IMR-90 (cell line): ENCODE measurements around the gene ATG10. TPM values are rescaled to one million over a fixed set of nuclear protein-coding genes. Genes with fewer than 3 reads are reported as not detected.

Experiments
- ATAC-seq: fragments of 200-7000 bp; cut with Tn5 transposase; 2 replicates; pipeline ENCODE4 v1.9.1; 2020; ENCODE audit warnings: low read depth, mild to moderate bottlenecking, moderate library complexity
- BruUV-seq: library from RNA; stranded (reverse); fragments of 400-500 nt; replicated peaks from 2 replicates; lab custom pipeline; 2021; lab: Mats Ljungman, UMichigan
- CTCF ChIA-PET: fragments of 300-600 bp; formaldehyde crosslinking; extraction: SDS; loops from one replicate; lab custom pipeline; 2021; ENCODE audit warnings: antibody characterized with exemption; lab: Yijun Ruan, JAX
- POLR2A ChIA-PET: fragments of 300-600 bp; sonication (Branson Sonifier 250); formaldehyde crosslinking; loops from one replicate; lab custom pipeline; 2022; ENCODE audit warnings: antibody characterized with exemption; ENCODE audit not compliant: unreplicated experiment; lab: Charles Lee
- DNase-seq: peaks from one replicate; pipeline ENCODE4 v3.0.0; 2013
- H2AFZ ChIP-seq: replicated peaks from 2 replicates; pipeline ENCODE3; 2013; ENCODE audit warnings: low read length, mild to moderate bottlenecking; ENCODE audit not compliant: poor library complexity
- H2AK5ac ChIP-seq: 2 replicates; pipeline ENCODE4 v1.6.1; 2013; ENCODE audit warnings: low read depth, low read length, inconsistent platforms
- H2AK9ac ChIP-seq: replicated peaks from 2 replicates; pipeline ENCODE3; 2013; ENCODE audit warnings: mild to moderate bottlenecking, low read depth, low read length, moderate library complexity; ENCODE audit not compliant: poor library complexity
- H2BK120ac ChIP-seq: 2 replicates; pipeline ENCODE4 v1.6.1; 2013; ENCODE audit warnings: low read depth, low read length, inconsistent platforms
- H2BK15ac ChIP-seq: 3 replicates; pipeline ENCODE4 v1.6.1; 2013; ENCODE audit warnings: low read depth, low read length, inconsistent platforms
- H2BK20ac ChIP-seq: 2 replicates; pipeline ENCODE4 v1.6.1; 2013; ENCODE audit warnings: low read depth, mild to moderate bottlenecking, inconsistent platforms, low read length, moderate library complexity
- H2BK5ac ChIP-seq: 2 replicates; pipeline ENCODE4 v1.6.1; 2013; ENCODE audit warnings: mild to moderate bottlenecking, low read depth, low read length, inconsistent platforms; ENCODE audit not compliant: poor library complexity, severe bottlenecking
- H3K14ac ChIP-seq: replicated peaks from 2 replicates; pipeline ENCODE4 v1.6.1; 2013; ENCODE audit warnings: low read depth, low read length, inconsistent platforms
- H3K18ac ChIP-seq: 2 replicates; pipeline ENCODE4 v1.6.1; 2013; ENCODE audit warnings: low read depth, low read length, control low read depth
- H3K23ac ChIP-seq: 2 replicates; pipeline ENCODE4 v1.6.1; 2013; ENCODE audit warnings: low read depth, low read length, inconsistent platforms
- H3K27ac ChIP-seq: 2 replicates; pipeline ENCODE4 v1.5.1; 2013; ENCODE audit warnings: mild to moderate bottlenecking, control low read depth, low read length; ENCODE audit not compliant: insufficient read depth
- H3K27me3 ChIP-seq: 2 replicates; pipeline ENCODE4 v1.6.1; 2013; ENCODE audit warnings: low read length; ENCODE audit not compliant: control insufficient read depth, insufficient read depth
- H3K36me3 ChIP-seq: 2 replicates; pipeline ENCODE4 v1.6.1; 2013; ENCODE audit warnings: low read length, mixed read lengths; ENCODE audit not compliant: control insufficient read depth, insufficient read depth
- H3K4ac ChIP-seq: 2 replicates; pipeline ENCODE4 v1.6.1; 2013; ENCODE audit warnings: low read depth, low read length, inconsistent platforms
- H3K4me1 ChIP-seq: 2 replicates; pipeline ENCODE4 v1.6.1; 2013; ENCODE audit warnings: low read length, mixed read lengths; ENCODE audit not compliant: control insufficient read depth, insufficient read depth
- H3K4me2 ChIP-seq: 2 replicates; pipeline ENCODE4 v1.6.1; 2013; ENCODE audit warnings: low read depth, mild to moderate bottlenecking, control low read depth, low read length, moderate library complexity
- H3K4me3 ChIP-seq: 2 replicates; pipeline ENCODE4 v1.5.1; 2013; ENCODE audit warnings: low read depth, mild to moderate bottlenecking, control low read depth, low read length, moderate library complexity; ENCODE audit not compliant: insufficient read depth
- H3K56ac ChIP-seq: 2 replicates; pipeline ENCODE4 v1.6.1; 2013; ENCODE audit warnings: low read length, inconsistent platforms; ENCODE audit not compliant: insufficient read depth; ENCODE audit errors: extremely low read depth
- H3K79me1 ChIP-seq, 2 experiments: 2 replicates each; pipeline ENCODE4 v1.6.1; 2013; ENCODE audit warnings: low read length in 2 of 2, inconsistent platforms in 1 of 2, low read depth in 1 of 2
- H3K9ac ChIP-seq: 2 replicates; pipeline ENCODE4 v1.6.1; 2013; ENCODE audit warnings: low read depth, low read length, control low read depth
- H3K9me1 ChIP-seq: 2 replicates; pipeline ENCODE4 v1.6.1; 2013; ENCODE audit warnings: low read length, inconsistent platforms; ENCODE audit not compliant: insufficient read depth
- H3K9me3 ChIP-seq: 2 replicates; pipeline ENCODE4 v1.6.1; 2013; ENCODE audit warnings: low read length; ENCODE audit not compliant: control insufficient read depth, insufficient read depth
- H4K20me1 ChIP-seq: 2 replicates; pipeline ENCODE4 v1.6.1; 2013; ENCODE audit warnings: low read length, inconsistent platforms; ENCODE audit not compliant: insufficient read depth
- H4K5ac ChIP-seq: 2 replicates; pipeline ENCODE4 v1.6.1; 2013; ENCODE audit warnings: mild to moderate bottlenecking, low read depth, low read length, control low read depth
- H4K8ac ChIP-seq, 2 experiments: 2 replicates each; pipeline ENCODE4 v1.6.1; 2013; ENCODE audit warnings: low read depth in 2 of 2, low read length in 2 of 2, control low read depth in 1 of 2, inconsistent platforms in 1 of 2
- H4K91ac ChIP-seq: 2 replicates; pipeline ENCODE4 v1.6.1; 2013; ENCODE audit warnings: low read depth, low read length, inconsistent platforms; ENCODE audit not compliant: insufficient read depth
- CHD1 ChIP-seq: IDR thresholded peaks from 2 replicates; pipeline ENCODE4 v1.6.1; 2012; ENCODE audit warnings: low read depth, low read length, improper control_type of control experiment
- CTCF ChIP-seq: conservative IDR thresholded peaks from 2 replicates; pipeline ENCODE4 v1.5.1; 2012; ENCODE audit warnings: mild to moderate bottlenecking, low read depth, low read length, improper control_type of control experiment
- FOS ChIP-seq: fragments of 150-350 bp; IDR thresholded peaks from 2 replicates; pipeline ENCODE4 v1.6.1; 2016; ENCODE audit warnings: low read depth, low read length
- MXI1 ChIP-seq: IDR thresholded peaks from 2 replicates; pipeline ENCODE4 v1.6.1; 2012; ENCODE audit warnings: low read depth, mild to moderate bottlenecking, low read length, moderate library complexity, borderline replicate concordance
- NFE2L2 ChIP-seq: fragments of 150-350 bp; IDR thresholded peaks from 2 replicates; pipeline ENCODE4 v1.6.1; 2016; ENCODE audit warnings: low read depth, mild to moderate bottlenecking, low read length
- RCOR1 ChIP-seq: IDR thresholded peaks from 2 replicates; pipeline ENCODE4 v1.6.1; 2012; ENCODE audit warnings: mild to moderate bottlenecking, low read length, improper control_type of control experiment; ENCODE audit not compliant: insufficient replicate concordance
- WGBS, 2 experiments: methylation state at CpG; one replicate each; pipeline versions ENCODE4 v1.1.5 to v1.1.7; 2013; ENCODE audit warnings: missing lambda C conversion rate in 2 of 2; ENCODE audit not compliant: insufficient read length in 1 of 2; ENCODE audit errors: extremely low coverage in 2 of 2; 5-methylcytosine and 5-hydroxymethylcytosine counted together
- dilution Hi-C: fragments of 300-500 bp; cut with HindIII; formaldehyde crosslinking; loops from one replicate; pipeline ENCODE4 v1.14.3; 2018; ENCODE audit warnings: low sequenced_read_pairs; ENCODE audit not compliant: unreplicated experiment
- in situ Hi-C: fragments of 300-500 bp; cut with MboI; formaldehyde crosslinking; loops from 3 replicates; pipeline ENCODE4 v1.14.3; 2019; ENCODE audit warnings: low sequenced_read_pairs, inconsistent platforms, mixed read lengths
- intact Hi-C: fragments of 100-400 bp; cut with micrococcal nuclease; formaldehyde crosslinking; loops from 2 replicates; pipeline ENCODE4 v1.10.0; 2022
- polyA plus RNA-seq, 3 experiments: library from polyadenylated mRNA; depleted of rRNA; stranded (reverse); fragments of >200 nt; gene quantifications; 2 replicates each; pipeline ENCODE4 v1.2.3, GENCODE V29; 2012; ENCODE audit warnings: low replicate concordance in 1 of 3
- total RNA-seq: library from RNA; depleted of rRNA; stranded (reverse); fragments of >200 nt; gene quantifications from 2 replicates; pipeline ENCODE4 v1.2.3, GENCODE V29; 2012

Gene ATG10
- total and polyA plus RNA-seq, 2 of the 4 experiments (the other 2 are of a cell fraction): 3.4 to 8.1 TPM

GRCh38 chr5:82018462-82018861 lies 46.6 kb downstream of the ATG10 start:
- H3K14ac ChIP-seq: no peak overlapping the region
- no peak overlapping the region for H3K27ac ChIP-seq
- H3K4me3 ChIP-seq: no peak overlapping the region
- H4K5ac ChIP-seq: no peak overlapping the region
- no peaks in the 10 kb centered on the region for H3K4me1 ChIP-seq
- in situ Hi-C loops (no loop called here), intact Hi-C loops (no loop called here), dilution Hi-C loops (no loop called here)
- POLR2A ChIA-PET: no interaction called here
- no peak overlapping the region for H2BK15ac ChIP-seq
- TF ChIP-seq MXI1 (no peak), CTCF (no peak), NFE2L2 (peak; percentile 17; the same call in 1 of the 2 replicates), CHD1 (no peak), FOS (no peak), RCOR1 (no peak)
- H3K36me3 ChIP-seq: no peaks in the 10 kb centered on the region
- no peak overlapping the region for H3K18ac ChIP-seq
- ATAC-seq (peak; percentile 80), DNase-seq (peak; percentile 19)
- CTCF ChIA-PET: interaction anchor here (0.5 kb wide), 1 partner anchor 149 kb away, joined by 3 read pairs; no protein-coding TSS in a partner anchor
- H3K27me3 ChIP-seq: no peaks in the 10 kb centered on the region
- no peak overlapping the region for H3K4ac ChIP-seq
- no peak overlapping the region for H2AK9ac ChIP-seq
- no peak overlapping the region for H2BK5ac ChIP-seq
- H4K8ac ChIP-seq: no peak overlapping the region
- WGBS, 2 experiments: 38% methylated on average over 1 of the region's 1 CpG; no CpG with 5 or more reads in 1 of the 2 experiments
- no peak overlapping the region for H4K91ac ChIP-seq
- no peak overlapping the region for H3K4me2 ChIP-seq
- H2BK20ac ChIP-seq: no peak overlapping the region
- H2AFZ ChIP-seq: no peak overlapping the region
- no peak overlapping the region for H2AK5ac ChIP-seq
- no peak overlapping the region for H3K56ac ChIP-seq
- BruUV-seq: no TSS peak
- H2BK120ac ChIP-seq: no peak overlapping the region
- no peaks in the 10 kb centered on the region for H3K9me1 ChIP-seq
- peaks cover 2% of the 10 kb centered on the region for H3K9me3 ChIP-seq
- no peaks in the 10 kb centered on the region for H4K20me1 ChIP-seq
- no peaks in the 10 kb centered on the region; a peak in 1 of 4 replicates for H3K79me1 ChIP-seq
- no peak overlapping the region for H3K23ac ChIP-seq
- H3K9ac ChIP-seq: no peak overlapping the region
